SH-SY5Y (cell line): ENCODE measurements around the gene ALG12.

Experiments used
- GATA2 ChIP-seq: IDR thresholded peaks from 2 replicates; pipeline ENCODE4 v1.6.1; 2011; ENCODE audit warnings: mild to moderate bottlenecking, low read depth, low read length
- GATA3 ChIP-seq: IDR thresholded peaks from 2 replicates; pipeline ENCODE4 v1.6.1; 2011; ENCODE audit warnings: low read depth, mild to moderate bottlenecking, low read length, moderate library complexity

DNA sequence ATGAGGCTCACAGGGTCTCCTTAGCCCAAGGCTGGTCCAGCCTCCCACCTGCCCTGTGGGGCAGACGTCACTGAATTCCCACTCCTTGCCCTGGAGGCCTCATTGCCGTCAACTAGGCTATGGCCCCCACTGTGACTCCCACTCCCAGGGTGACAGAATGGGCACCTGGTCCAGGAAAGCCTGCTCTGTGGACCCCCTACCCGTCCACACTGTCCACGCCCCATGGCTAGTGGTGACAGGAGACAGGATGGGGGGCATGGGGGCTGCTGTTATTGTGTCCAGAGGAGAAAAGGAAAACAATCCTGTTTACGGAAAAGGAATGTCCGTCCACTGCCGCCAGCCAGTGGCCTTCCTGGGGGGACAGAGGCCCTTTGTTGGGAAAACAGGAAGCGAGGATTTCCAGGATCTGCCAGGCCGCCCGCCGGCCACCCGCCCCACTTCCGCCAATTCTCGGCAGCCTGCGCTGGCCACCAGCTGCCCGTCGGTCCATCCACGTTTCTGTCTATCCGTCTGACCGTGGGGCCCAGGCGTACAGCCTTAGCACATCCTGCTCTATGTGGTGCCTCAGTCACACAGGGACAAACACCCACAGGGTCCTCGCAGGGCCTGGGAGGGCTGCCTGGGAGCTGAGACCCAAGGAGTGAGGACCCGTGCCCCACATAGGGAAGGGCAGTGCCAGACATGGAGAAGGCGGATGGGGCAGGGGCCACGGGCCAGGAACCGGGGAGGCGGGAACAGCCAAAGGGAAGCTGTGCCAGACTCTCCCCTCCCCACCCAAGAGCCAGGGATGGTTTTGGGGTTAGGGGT is 19.7 kb upstream of the ALG12 start:
- no peak for TF ChIP-seq GATA2
- TF ChIP-seq GATA3: no peak
